HL-60 (cell line): ENCODE data around the gene LIN9.
"Not testable (repeated sequence)": the region's sequence is repeated elsewhere in the genome, so short reads cannot be mapped to it uniquely, and the experiment has no call there.

ENCODE experiments used
- DNase-seq, 2 experiments: peaks; one replicate each; pipeline ENCODE4 v3.0.0-alpha.2; 2010 to 2020; ENCODE audit warnings: low read depth in 1 of 2, low spot score in 1 of 2
- H3K27ac ChIP-seq: fragments of 250-450 bp; sonication (Bioruptor Pico); replicated peaks from 2 replicates; pipeline ENCODE4 v1.5.1; 2020; ENCODE audit warnings: mild to moderate bottlenecking, moderate library complexity
- H3K27me3 ChIP-seq: fragments of 250-450 bp; sonication (Bioruptor Pico); 2 replicates; pipeline ENCODE4 v1.5.1; 2021; ENCODE audit warnings: mild to moderate bottlenecking, moderate library complexity; ENCODE audit not compliant: insufficient read depth, poor library complexity, severe bottlenecking
- H3K4me3 ChIP-seq: replicated peaks from 2 replicates; pipeline ENCODE4 v1.5.1; 2011; ENCODE audit warnings: mild to moderate bottlenecking, control low read depth, low read length; ENCODE audit not compliant: insufficient read depth
- GABPA ChIP-seq: IDR thresholded peaks from 2 replicates; pipeline ENCODE4 v1.6.1; 2012; ENCODE audit warnings: low read depth
- POLR2AphosphoS5 ChIP-seq: IDR thresholded peaks from 2 replicates; pipeline ENCODE4 v1.6.1; 2012; ENCODE audit warnings: low read depth
- SPI1 ChIP-seq: IDR thresholded peaks from 2 replicates; pipeline ENCODE4 v1.6.1; 2012; ENCODE audit warnings: low read depth, mild to moderate bottlenecking, borderline replicate concordance
- TF ChIP-seq, protein P1 (sequence below): IDR thresholded peaks from 2 replicates; pipeline ENCODE4 v1.6.1; 2012; ENCODE audit warnings: low read depth; ENCODE audit not compliant: insufficient replicate concordance
- TF ChIP-seq, protein P2 (sequence below): IDR thresholded peaks from one replicate; pipeline ENCODE4 v1.5.1; 2011; ENCODE audit warnings: low read length, control low read depth, inconsistent platforms; ENCODE audit not compliant: insufficient read depth

Gene LIN9

DNA sequence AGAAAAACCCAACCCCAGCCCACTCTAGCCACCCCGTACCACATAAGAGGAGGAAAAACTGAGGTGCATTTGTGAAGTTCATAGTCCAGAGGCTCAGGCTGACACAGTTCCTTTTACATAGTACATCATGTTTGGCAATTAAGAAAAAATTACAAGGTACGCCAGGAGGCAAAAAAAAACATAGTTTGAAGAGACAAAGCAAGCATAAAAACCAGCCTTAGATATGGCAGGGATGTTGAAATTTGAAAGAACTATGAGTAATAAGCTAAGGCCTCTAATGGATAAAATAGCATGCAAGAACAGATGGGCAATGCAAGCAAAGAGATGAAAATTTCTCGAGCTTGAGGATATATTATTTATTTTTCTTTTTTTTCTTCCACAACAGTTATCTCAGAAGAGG lies 53.6 kb downstream of the LIN9 start:
- H3K27me3 ChIP-seq, result no peaks in the 10 kb centered on the region
- H3K4me3 ChIP-seq, result no peak overlapping the region
- DNase-seq, result no peak
- no peak for TF ChIP-seq POLR2AphosphoS5
- H3K27ac ChIP-seq, result no peak overlapping the region

DNA sequence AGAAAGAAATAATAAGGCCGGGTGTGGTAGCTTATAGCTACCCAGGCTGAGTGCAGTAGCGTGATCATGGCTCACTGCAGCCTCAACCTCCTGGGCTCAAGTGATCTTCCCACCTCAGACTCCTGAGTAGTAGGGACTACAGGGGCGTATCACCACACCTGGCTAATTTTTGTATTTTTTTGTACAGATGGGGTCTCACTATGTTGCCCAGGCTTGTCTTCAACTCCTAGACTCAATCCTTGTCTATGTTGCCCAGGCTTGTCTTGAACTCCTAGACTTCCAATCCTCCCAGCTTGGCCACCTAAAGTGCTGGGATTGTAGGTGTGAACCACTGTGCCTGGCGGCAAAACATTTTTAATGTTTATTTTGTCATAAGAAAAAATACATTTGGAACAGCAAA lies 55.0 kb downstream of the LIN9 start:
- no peaks in the 10 kb centered on the region for H3K27me3 ChIP-seq
- no peak overlapping the region for H3K27ac ChIP-seq
- TF ChIP-seq SPI1 (no peak), GABPA (no peak), POLR2AphosphoS5 (no peak)
- TF ChIP-seq, protein P1, sequence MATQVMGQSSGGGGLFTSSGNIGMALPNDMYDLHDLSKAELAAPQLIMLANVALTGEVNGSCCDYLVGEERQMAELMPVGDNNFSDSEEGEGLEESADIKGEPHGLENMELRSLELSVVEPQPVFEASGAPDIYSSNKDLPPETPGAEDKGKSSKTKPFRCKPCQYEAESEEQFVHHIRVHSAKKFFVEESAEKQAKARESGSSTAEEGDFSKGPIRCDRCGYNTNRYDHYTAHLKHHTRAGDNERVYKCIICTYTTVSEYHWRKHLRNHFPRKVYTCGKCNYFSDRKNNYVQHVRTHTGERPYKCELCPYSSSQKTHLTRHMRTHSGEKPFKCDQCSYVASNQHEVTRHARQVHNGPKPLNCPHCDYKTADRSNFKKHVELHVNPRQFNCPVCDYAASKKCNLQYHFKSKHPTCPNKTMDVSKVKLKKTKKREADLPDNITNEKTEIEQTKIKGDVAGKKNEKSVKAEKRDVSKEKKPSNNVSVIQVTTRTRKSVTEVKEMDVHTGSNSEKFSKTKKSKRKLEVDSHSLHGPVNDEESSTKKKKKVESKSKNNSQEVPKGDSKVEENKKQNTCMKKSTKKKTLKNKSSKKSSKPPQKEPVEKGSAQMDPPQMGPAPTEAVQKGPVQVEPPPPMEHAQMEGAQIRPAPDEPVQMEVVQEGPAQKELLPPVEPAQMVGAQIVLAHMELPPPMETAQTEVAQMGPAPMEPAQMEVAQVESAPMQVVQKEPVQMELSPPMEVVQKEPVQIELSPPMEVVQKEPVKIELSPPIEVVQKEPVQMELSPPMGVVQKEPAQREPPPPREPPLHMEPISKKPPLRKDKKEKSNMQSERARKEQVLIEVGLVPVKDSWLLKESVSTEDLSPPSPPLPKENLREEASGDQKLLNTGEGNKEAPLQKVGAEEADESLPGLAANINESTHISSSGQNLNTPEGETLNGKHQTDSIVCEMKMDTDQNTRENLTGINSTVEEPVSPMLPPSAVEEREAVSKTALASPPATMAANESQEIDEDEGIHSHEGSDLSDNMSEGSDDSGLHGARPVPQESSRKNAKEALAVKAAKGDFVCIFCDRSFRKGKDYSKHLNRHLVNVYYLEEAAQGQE, result no peak
- TF ChIP-seq, protein P2, sequence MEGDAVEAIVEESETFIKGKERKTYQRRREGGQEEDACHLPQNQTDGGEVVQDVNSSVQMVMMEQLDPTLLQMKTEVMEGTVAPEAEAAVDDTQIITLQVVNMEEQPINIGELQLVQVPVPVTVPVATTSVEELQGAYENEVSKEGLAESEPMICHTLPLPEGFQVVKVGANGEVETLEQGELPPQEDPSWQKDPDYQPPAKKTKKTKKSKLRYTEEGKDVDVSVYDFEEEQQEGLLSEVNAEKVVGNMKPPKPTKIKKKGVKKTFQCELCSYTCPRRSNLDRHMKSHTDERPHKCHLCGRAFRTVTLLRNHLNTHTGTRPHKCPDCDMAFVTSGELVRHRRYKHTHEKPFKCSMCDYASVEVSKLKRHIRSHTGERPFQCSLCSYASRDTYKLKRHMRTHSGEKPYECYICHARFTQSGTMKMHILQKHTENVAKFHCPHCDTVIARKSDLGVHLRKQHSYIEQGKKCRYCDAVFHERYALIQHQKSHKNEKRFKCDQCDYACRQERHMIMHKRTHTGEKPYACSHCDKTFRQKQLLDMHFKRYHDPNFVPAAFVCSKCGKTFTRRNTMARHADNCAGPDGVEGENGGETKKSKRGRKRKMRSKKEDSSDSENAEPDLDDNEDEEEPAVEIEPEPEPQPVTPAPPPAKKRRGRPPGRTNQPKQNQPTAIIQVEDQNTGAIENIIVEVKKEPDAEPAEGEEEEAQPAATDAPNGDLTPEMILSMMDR, result no peak
- H3K4me3 ChIP-seq, result no peak overlapping the region
- no peak for DNase-seq

DNA sequence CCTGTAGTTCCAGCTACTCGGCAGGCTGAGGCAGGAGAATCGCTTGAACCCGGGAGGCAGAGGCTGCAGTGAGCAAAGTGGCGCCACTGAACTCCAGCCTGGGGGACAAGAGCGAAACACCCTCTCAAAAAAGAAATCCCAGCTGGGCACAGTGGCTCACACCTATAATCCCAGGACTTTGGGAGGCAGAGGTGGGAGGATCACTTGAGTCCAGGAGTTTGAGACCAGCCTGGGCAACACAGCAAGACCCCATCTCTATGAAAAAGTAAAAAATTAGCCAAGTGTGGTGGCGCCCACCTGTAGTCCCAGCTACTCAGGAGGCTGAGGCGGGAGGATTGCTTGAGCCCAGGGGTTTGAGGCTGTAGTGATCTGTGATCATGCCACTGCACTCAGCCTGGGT lies 56.1 kb downstream of the LIN9 start:
- DNase-seq, H3K27me3 ChIP-seq, H3K4me3 ChIP-seq, H3K27ac ChIP-seq: not testable (repeated sequence)

DNA sequence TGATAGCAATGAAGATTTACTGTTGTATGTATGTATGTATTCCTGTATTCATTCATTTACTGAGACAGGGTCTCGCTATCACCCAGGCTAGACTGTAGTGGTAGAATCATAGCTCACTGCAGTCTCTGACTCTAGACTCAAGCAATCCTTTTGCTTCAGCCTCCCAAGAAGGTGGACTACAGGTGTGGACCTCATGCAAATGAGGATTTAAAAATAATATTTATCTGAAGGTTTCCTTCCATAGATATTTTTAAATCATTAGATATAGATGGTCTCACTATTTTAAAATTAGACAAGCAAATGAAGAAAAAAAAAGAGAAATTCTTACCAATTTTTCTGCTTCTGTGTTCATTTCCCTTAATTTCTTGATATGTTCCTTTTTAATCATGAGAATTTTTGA lies 58.5 kb downstream of the LIN9 start:
- no peak overlapping the region for H3K27ac ChIP-seq
- no peak overlapping the region for H3K4me3 ChIP-seq
- H3K27me3 ChIP-seq, result no peaks in the 10 kb centered on the region
- no peak for DNase-seq
- TF ChIP-seq SPI1, result no peak
- TF ChIP-seq GABPA, result no peak
- no peak for TF ChIP-seq POLR2AphosphoS5
- TF ChIP-seq, protein P1, result no peak
- TF ChIP-seq, protein P2, result no peak

DNA sequence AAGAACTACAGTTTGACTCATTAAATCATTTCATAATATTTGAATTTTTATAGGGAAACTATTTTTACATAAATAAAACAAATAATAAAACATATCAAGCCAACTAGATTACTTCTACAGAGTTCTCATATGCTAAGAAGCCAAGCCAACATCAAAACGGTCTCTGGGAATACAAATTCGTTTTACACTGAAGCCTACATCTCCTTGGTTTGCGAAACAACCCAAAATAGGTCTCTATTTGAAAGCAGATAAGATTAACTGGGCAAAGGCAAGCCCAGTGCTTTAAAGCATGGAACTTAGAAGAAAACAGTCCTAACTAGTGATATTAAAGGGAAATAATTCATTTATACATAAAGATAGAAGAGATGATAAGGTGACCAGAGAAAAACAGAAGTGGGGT lies 60.2 kb downstream of the LIN9 start:
- no peaks in the 10 kb centered on the region for H3K27me3 ChIP-seq
- TF ChIP-seq, protein P1, result no peak
- TF ChIP-seq POLR2AphosphoS5 (no peak), SPI1 (no peak), GABPA (no peak)
- TF ChIP-seq, protein P2, result no peak
- no peak for DNase-seq
- H3K4me3 ChIP-seq, result no peak overlapping the region
- H3K27ac ChIP-seq, result no peak overlapping the region
